ENCODE measurements around the gene CABP7. TPM values are rescaled to one million over a fixed set of nuclear protein-coding genes. Genes with fewer than 3 reads are reported as not detected.

CABP7 gene
- total RNA-seq, 1 experiment from 2014 or later = not detected

GRCh38 chr22:29693161-29693560 lies 26.6 kb upstream of the CABP7 start:
- no peak for ATAC-seq
- no peaks in the 10 kb centered on the region; the same call in 1 of the 2 replicates for H3K79me2 ChIP-seq (ENCODE audit: insufficient read depth, low read length)

More at GRCh38 chr22:29693161-29693560, 26.6 kb upstream of the CABP7 start:
- TF ChIP-seq EGR1 (IDR thresholded peaks at IDR 0.05; ENCODE audit: low read depth) (no peak), CBX3 (IDR thresholded peaks at IDR 0.05; ENCODE audit: low read depth) (no peak), ZFX (IDR thresholded peaks at IDR 0.05) (no peak), EZH2 (IDR thresholded peaks at IDR 0.05) (no peak), MAX (IDR thresholded peaks at IDR 0.05) (no peak), SIN3A (IDR thresholded peaks at IDR 0.05; ENCODE audit: low read depth) (no peak), RAD21 (IDR thresholded peaks at IDR 0.05; ENCODE audit: low read depth) (no peak), CEBPB (IDR thresholded peaks at IDR 0.05; ENCODE audit: low read depth) (no peak), JUND (IDR thresholded peaks at IDR 0.05) (no peak), EZH2phosphoT487 (IDR thresholded peaks at IDR 0.05; ENCODE audit: borderline replicate concordance) (no peak), POLR2AphosphoS5 (IDR thresholded peaks at IDR 0.05; ENCODE audit: low read depth, low read length) (no peak), ZBTB33 (IDR thresholded peaks at IDR 0.05; ENCODE audit: extremely low read depth, insufficient replicate concordance, low read length) (no peak)
- no peak overlapping the region for H2AFZ ChIP-seq (ENCODE audit: low read depth, low read length, poor library complexity, severe bottlenecking)
- BruUV-seq (replicated peaks) = no TSS peak
- DNase-seq (ENCODE audit: low read depth, low spot score) = no peak
- H3K27ac ChIP-seq (ENCODE audit: low read depth, low read length) = no peak overlapping the region
- CTCF ChIA-PET = interaction anchor here (1.0 kb wide), 1 partner anchor 395 kb away, joined by 3 read pairs; no protein-coding TSS in a partner anchor
- intact Hi-C loops (cut with micrococcal nuclease) = no loop called here
- RAD21 ChIA-PET (ENCODE audit: low non-redundant PET in 1 of 2, low total read pairs in 2 of 2, uncharacterized antibody in 2 of 2, unreplicated experiment in 2 of 2) = no interaction called here
- no peaks in the 10 kb centered on the region for H3K9me2 ChIP-seq (ENCODE audit: insufficient read depth)
- POLR2A ChIA-PET = no interaction called here
- H3K4me1 ChIP-seq (ENCODE audit: control insufficient read depth in 1 of 2, insufficient read depth in 2 of 2, low read length in 2 of 2) = no peaks in the 10 kb centered on the region
- H3K4me2 ChIP-seq (ENCODE audit: low read length) = no peak overlapping the region
- no peak overlapping the region for H3K4me3 ChIP-seq (replicated peaks in 1 of 2; ENCODE audit: low read depth in 1 of 2, low read length in 2 of 2)
- H3K9ac ChIP-seq (ENCODE audit: low read length) = no peak overlapping the region
- H4K20me1 ChIP-seq (ENCODE audit: insufficient read depth) = no peaks in the 10 kb centered on the region
- no peaks in the 10 kb centered on the region for H3K9me3 ChIP-seq (ENCODE audit: control insufficient read depth in 1 of 2, insufficient read depth in 1 of 2, low read depth in 1 of 2, low read length in 2 of 2)
- no peaks in the 10 kb centered on the region for H3K27me3 ChIP-seq (ENCODE audit: insufficient read depth, low read length)
- H3K36me3 ChIP-seq (ENCODE audit: control insufficient read depth in 1 of 2, insufficient read depth in 2 of 2, low read length in 2 of 2) = no peaks in the 10 kb centered on the region
